ENCODE results near the gene OLFML2A. TPM values are rescaled to one million over a fixed set of nuclear protein-coding genes. Genes with fewer than 3 reads are reported as not detected.

OLFML2A gene
- total RNA-seq, 1 donor from 2014 or later = 469 TPM

GRCh38 chr9:124739360-124739759, 37.6 kb upstream of the OLFML2A start:
- no peak overlapping the region for H3K4me3 Mint-ChIP-seq (ENCODE audit: unreplicated experiment)
- DNase-seq (ENCODE audit: low spot score) = no peak
- no peak for TF ChIP-seq CTCF (IDR thresholded peaks at IDR 0.05)
- H3K9me3 Mint-ChIP-seq (ENCODE audit: low read depth) = no peaks in the 10 kb centered on the region
- H3K27ac Mint-ChIP-seq (ENCODE audit: unreplicated experiment) = no peak overlapping the region
- no peaks in the 10 kb centered on the region for H3K27me3 Mint-ChIP-seq (ENCODE audit: low read depth)
- H3K4me1 Mint-ChIP-seq (ENCODE audit: low read depth) = peaks cover 21% of the 10 kb centered on the region
- H3K36me3 Mint-ChIP-seq (ENCODE audit: low read depth) = no peaks in the 10 kb centered on the region

- peaks cover 12% of the 10 kb centered on the region for H3K4me1 Mint-ChIP-seq (ENCODE audit: low read depth)
- no peak overlapping the region for H3K27ac Mint-ChIP-seq (ENCODE audit: unreplicated experiment)
- no peaks in the 10 kb centered on the region for H3K27me3 Mint-ChIP-seq (ENCODE audit: low read depth)
- H3K36me3 Mint-ChIP-seq (ENCODE audit: low read depth) = no peaks in the 10 kb centered on the region
- DNase-seq (ENCODE audit: low spot score) = no peak
- H3K4me3 Mint-ChIP-seq (ENCODE audit: unreplicated experiment) = no peak overlapping the region
- H3K9me3 Mint-ChIP-seq (ENCODE audit: low read depth) = no peaks in the 10 kb centered on the region
- TF ChIP-seq CTCF (IDR thresholded peaks at IDR 0.05) = no peak
These were observed 35.8 kb upstream of the OLFML2A start for GRCh38 chr9:124741149-124741548.

GRCh38 chr9:124741662-124742061, 35.3 kb upstream of the OLFML2A start:
- Mint-ChIP-seq H3K27me3 (ENCODE audit: low read depth) (no peaks in the 10 kb centered on the region), H3K27ac (ENCODE audit: unreplicated experiment) (no peak overlapping the region), H3K4me3 (ENCODE audit: unreplicated experiment) (no peak overlapping the region), H3K4me1 (ENCODE audit: low read depth) (peaks cover 12% of the 10 kb centered on the region), H3K36me3 (ENCODE audit: low read depth) (no peaks in the 10 kb centered on the region), H3K9me3 (ENCODE audit: low read depth) (no peaks in the 10 kb centered on the region)
- TF ChIP-seq CTCF (IDR thresholded peaks at IDR 0.05) = no peak
- DNase-seq (ENCODE audit: low spot score) = no peak

- H3K36me3 Mint-ChIP-seq (ENCODE audit: low read depth) = no peaks in the 10 kb centered on the region
- no peak for DNase-seq (ENCODE audit: low spot score)
- no peaks in the 10 kb centered on the region for H3K9me3 Mint-ChIP-seq (ENCODE audit: low read depth)
- TF ChIP-seq CTCF (IDR thresholded peaks at IDR 0.05) = no peak
- no peak overlapping the region for H3K27ac Mint-ChIP-seq (ENCODE audit: unreplicated experiment)
- H3K4me3 Mint-ChIP-seq (ENCODE audit: unreplicated experiment) = no peak overlapping the region
- no peaks in the 10 kb centered on the region for H3K27me3 Mint-ChIP-seq (ENCODE audit: low read depth)
- peaks cover 12% of the 10 kb centered on the region for H3K4me1 Mint-ChIP-seq (ENCODE audit: low read depth)
These were observed 34.0 kb upstream of the OLFML2A start for GRCh38 chr9:124742940-124743339.

- no peaks in the 10 kb centered on the region for H3K27me3 Mint-ChIP-seq (ENCODE audit: low read depth)
- H3K4me3 Mint-ChIP-seq (ENCODE audit: unreplicated experiment) = no peak overlapping the region
- no peaks in the 10 kb centered on the region for H3K36me3 Mint-ChIP-seq (ENCODE audit: low read depth)
- H3K4me1 Mint-ChIP-seq (ENCODE audit: low read depth) = peaks cover 12% of the 10 kb centered on the region
- DNase-seq (ENCODE audit: low spot score) = no peak
- no peak for TF ChIP-seq CTCF (IDR thresholded peaks at IDR 0.05)
- H3K9me3 Mint-ChIP-seq (ENCODE audit: low read depth) = no peaks in the 10 kb centered on the region
- peak overlapping the region; percentile 11 for H3K27ac Mint-ChIP-seq (ENCODE audit: unreplicated experiment)
These were observed 33.1 kb upstream of the OLFML2A start for GRCh38 chr9:124743686-124744348.

Measured in chondrocyte (in vitro differentiated cells).